Bladder microvascular endothelial cell (primary cell): ENCODE data around the gene CORIN. TPM values are rescaled to one million over a fixed set of nuclear protein-coding genes. Genes with fewer than 3 reads are reported as not detected.

Experiments
- total RNA-seq: library from RNA; depleted of rRNA; stranded (reverse); fragments of >200 nt; gene quantifications from 2 replicates; pipeline ENCODE4 v1.2.3, GENCODE V29; 2014

CORIN gene
- 0.16 and 0.63 TPM in 2 replicates for total RNA-seq

GRCh38 chr4:47837908-47838294, at the start of gene CORIN:
Gene CORIN (minus strand): TSS chr4:47838067. CDS start chr4:47837949, 118 bp downstream.

Other genes with a start within 250 kb of the CORIN start
- gene NFXL1, start 76.5 kb upstream of the CORIN start, total RNA-seq: 4.5 and 11.3 TPM in 2 replicates
- gene CNGA1, start 178.6 kb upstream of the CORIN start, total RNA-seq: not detected in 2 replicates
- gene NIPAL1, start 178.7 kb upstream of the CORIN start, total RNA-seq: 0.49 and 0.57 TPM in 2 replicates